Heart left ventricle (tissue), 16 donors: ENCODE measurements around the gene ZNF697. TPM values are rescaled to one million over a fixed set of nuclear protein-coding genes. Genes with fewer than 3 reads are reported as not detected.

Experiments used
- ATAC-seq, 4 donors: fragments of 200-7000 bp; cut with Tn5 transposase; one replicate each; pipeline ENCODE4 v1.9.1; 2020 to 2022; ENCODE audit warnings: moderate library complexity in 4 of 4, mild to moderate bottlenecking in 3 of 4, moderate number of reproducible peaks in 1 of 4
- DNase-seq, 5 donors: peaks; one replicate each; pipeline ENCODE4 v3.0.0-alpha.2; 2020
- H3K27ac ChIP-seq, 12 donors: fragments of 200-600 bp; sonication (generic) in 4 of 12; one replicate each; pipeline versions ENCODE4 v1.5.0 to v1.8.0; 2016 to 2022; ENCODE audit warnings: mild to moderate bottlenecking in 2 of 12
- H3K27me3 ChIP-seq, 9 donors: fragments of 200-600 bp; sonication (generic) in 2 of 9; one replicate each; pipeline versions ENCODE4 v1.5.1 to v1.8.0; 2016 to 2022; ENCODE audit warnings: mild to moderate bottlenecking in 3 of 9
- H3K36me3 ChIP-seq, 9 donors: fragments of 200-600 bp; sonication (generic) in 2 of 9; one replicate each; pipeline versions ENCODE4 v1.5.0 to v1.8.0; 2018 to 2022; ENCODE audit warnings: mild to moderate bottlenecking in 2 of 9
- H3K4me1 ChIP-seq, 12 donors: fragments of 200-600 bp; sonication (generic) in 4 of 12; one replicate each; pipeline versions ENCODE4 v1.5.0 to v1.8.0; 2016 to 2022; ENCODE audit warnings: mild to moderate bottlenecking in 3 of 12
- H3K4me3 ChIP-seq, 12 donors: fragments of 200-600 bp; sonication (generic) in 4 of 12; one replicate each; pipeline versions ENCODE4 v1.5.0 to v1.8.0; 2017 to 2022; ENCODE audit warnings: mild to moderate bottlenecking in 9 of 12, moderate library complexity in 4 of 12
- H3K9me3 ChIP-seq, 12 donors: fragments of 200-600 bp; sonication (generic) in 4 of 12; one replicate each; pipeline versions ENCODE4 v1.5.0 to v1.8.0; 2016 to 2022; ENCODE audit warnings: mild to moderate bottlenecking in 1 of 12
- POLR2A ChIP-seq, 2 donors: fragments of 450-650 bp; IDR thresholded peaks; one replicate each; pipeline ENCODE4 v1.6.1; 2017; ENCODE audit warnings: antibody characterized with exemption in 2 of 2, mild to moderate bottlenecking in 2 of 2, moderate library complexity in 2 of 2
- WGBS, 4 donors: extraction: QIAGEN DNeasy Blood & Tissue Kit in 2 of 4; methylation state at CpG; one replicate each; pipeline versions ENCODE4 v1.1.5 to v1.1.7; 2013 to 2018; 5-methylcytosine and 5-hydroxymethylcytosine counted together
- intact Hi-C, 10 donors: fragments of 100-400 bp; cut with DNase I; formaldehyde crosslinking; loops; one replicate each; pipeline versions ENCODE4 v1.11.1 to v1.14.2; 2022
- polyA plus RNA-seq, 2 donors: library from polyadenylated mRNA; stranded (reverse); fragments of 200-250 nt; gene quantifications; one replicate each; pipeline ENCODE4 v1.2.3, GENCODE V29; 2013
- total RNA-seq, 9 donors: library from RNA; depleted of rRNA in 2 of 9; stranded (reverse); fragments of >200 nt in 2 of 9; fragmentation: NEBNext Ultra II Directional in 3 of 9; extraction: Animal tissue kit (Norgen Biotek cat#: 25700) in 3 of 9; gene quantifications; one replicate each; pipeline versions ENCODE4 v1.1.0 to v1.2.4, GENCODE V29; 2016 to 2023
- TF ChIP-seq, protein P1 (sequence below), 12 donors: fragments of 200-600 bp; sonication (generic) in 4 of 12; IDR thresholded peaks; one replicate each; pipeline versions ENCODE4 v1.5.0 to v1.8.0; 2018 to 2022; ENCODE audit warnings: antibody characterized with exemption in 12 of 12, mild to moderate bottlenecking in 5 of 12
- donor health status: ischemic (EF 13 %, LVEDD 7.1; RV severe dilation, severe dysfunction).
- donor health status: healthy with polysubstance abuse.
- donor health status: DM: no; HTN: yes; CAD: no.
- donor health status: DM: no; HTN: no; CAD: no.
- donor health status: ischemic (EF 25% LVEDD 6.9; RV normal size, moderate dysfunction).
- donor health status: ischemic (EF 25% LVEDD 5.7; RV mildly dilated, moderate dysfunction).
- donor health status: healthy.
- donor health status: DM: yes; HTN: yes; CAD: no.
- donor health status: ischemic (EF 35%, LVEDD 5.7; RV mildly dilated, moderate dysfunction).
- donor health status: nonischemic (EF 11% LVEDD 7.7; RV severe dilation, severe dysfunction).
- donor health status: DM: yes; HTN: yes; CAD: no.
- donor health status: PGD.
- donor health status: ischemic (EF 29% LVEDD 5.4; RV normal size, mild dysfunction).
- donor health status: nonischemic (EF 23%, LVEDD 6.1; RV moderate dilation, normal function).

ZNF697 gene
- total and polyA plus RNA-seq, 11 donors = 2.8 to 14.0 (median 10.1) TPM

DNA sequence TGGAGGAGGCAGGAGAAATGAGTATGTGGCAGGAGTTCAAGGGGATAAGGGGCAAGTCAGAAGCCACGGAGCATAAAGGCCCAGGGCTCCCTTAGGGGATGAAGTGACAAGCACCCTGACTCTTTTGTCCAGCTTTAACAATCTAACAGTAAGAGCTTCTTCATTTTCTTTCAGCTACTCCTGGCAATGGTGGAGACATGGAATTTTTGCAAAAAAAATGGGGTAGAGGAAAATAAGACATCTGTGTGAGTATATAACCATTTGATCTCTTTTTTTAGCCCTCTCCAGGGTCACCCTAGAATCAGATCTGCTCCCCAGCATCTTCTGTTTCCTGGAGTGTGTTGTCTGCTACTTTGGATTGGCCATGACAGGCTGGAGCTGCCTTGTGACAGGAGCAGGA lies 47.1 kb downstream of the ZNF697 start:
- Histone ChIP-seq H3K36me3 (no peaks in the 10 kb centered on the region), H3K4me3 (no peak overlapping the region), H3K27ac (no peak overlapping the region), H3K9me3 (no peaks in the 10 kb centered on the region), H3K4me1 (peaks cover 0 to 13% (median 0%) of the 10 kb centered on the region in 12 donors), H3K27me3 (no peaks in the 10 kb centered on the region)
- no peak for ATAC-seq
- no peak for DNase-seq
- intact Hi-C loops = loop anchor here in 1 of 10 donors (10.0 kb wide), 1 partner anchor 46 kb away; no protein-coding TSS in a partner anchor
- WGBS, 4 donors = 39 to 63% (median 54%) methylated on average over 1 of the region's 1 CpG
- TF ChIP-seq, protein P1, sequence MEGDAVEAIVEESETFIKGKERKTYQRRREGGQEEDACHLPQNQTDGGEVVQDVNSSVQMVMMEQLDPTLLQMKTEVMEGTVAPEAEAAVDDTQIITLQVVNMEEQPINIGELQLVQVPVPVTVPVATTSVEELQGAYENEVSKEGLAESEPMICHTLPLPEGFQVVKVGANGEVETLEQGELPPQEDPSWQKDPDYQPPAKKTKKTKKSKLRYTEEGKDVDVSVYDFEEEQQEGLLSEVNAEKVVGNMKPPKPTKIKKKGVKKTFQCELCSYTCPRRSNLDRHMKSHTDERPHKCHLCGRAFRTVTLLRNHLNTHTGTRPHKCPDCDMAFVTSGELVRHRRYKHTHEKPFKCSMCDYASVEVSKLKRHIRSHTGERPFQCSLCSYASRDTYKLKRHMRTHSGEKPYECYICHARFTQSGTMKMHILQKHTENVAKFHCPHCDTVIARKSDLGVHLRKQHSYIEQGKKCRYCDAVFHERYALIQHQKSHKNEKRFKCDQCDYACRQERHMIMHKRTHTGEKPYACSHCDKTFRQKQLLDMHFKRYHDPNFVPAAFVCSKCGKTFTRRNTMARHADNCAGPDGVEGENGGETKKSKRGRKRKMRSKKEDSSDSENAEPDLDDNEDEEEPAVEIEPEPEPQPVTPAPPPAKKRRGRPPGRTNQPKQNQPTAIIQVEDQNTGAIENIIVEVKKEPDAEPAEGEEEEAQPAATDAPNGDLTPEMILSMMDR (IDR thresholded peaks at IDR 0.05) = no peak
- TF ChIP-seq POLR2A (IDR thresholded peaks at IDR 0.05) = no peak

DNA sequence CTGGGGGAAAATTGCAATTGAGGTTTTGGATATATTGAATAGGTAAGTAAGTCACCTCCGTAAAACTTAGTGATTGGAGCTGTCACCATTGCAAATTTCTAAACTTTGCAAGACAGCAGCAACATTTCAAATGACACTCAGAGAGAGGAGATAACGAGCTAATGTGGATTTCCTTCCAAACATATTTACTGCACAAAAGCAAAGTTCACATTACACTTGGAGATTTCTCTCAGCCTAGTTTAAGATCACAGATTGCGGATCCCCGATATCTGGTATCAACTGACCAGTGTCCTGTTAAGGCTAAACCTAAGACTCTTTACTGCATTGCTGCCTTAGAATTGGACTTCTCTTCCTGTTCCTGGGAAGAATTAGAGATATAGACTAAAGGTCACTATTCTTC lies 47.5 kb downstream of the ZNF697 start:
- ATAC-seq (no peak), DNase-seq (no peak)
- intact Hi-C loops = loop anchor here in 1 of 10 donors (10.0 kb wide), 1 partner anchor 46 kb away; no protein-coding TSS in a partner anchor

DNA sequence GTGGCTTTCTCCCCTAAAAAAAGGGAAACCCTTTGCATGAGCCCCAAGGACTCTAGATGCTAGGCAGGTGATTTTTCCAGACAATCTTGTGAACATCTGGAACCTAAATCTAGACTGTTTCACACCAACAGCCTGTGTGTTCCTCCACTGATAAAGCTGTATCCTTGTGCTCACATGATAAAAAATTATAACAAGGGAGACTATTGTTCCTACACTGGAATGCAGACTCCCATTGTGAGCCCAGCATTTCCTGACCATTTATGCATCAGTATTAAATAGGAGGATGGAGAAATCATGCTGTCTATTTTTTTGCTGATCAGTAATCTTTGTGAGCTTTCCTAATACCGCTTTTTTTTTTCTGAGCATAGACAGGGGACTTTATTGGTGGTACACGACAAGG lies 52.5 kb downstream of the ZNF697 start:
- Histone ChIP-seq H3K4me1 (peaks cover 0 to 5% (median 0%) of the 10 kb centered on the region in 12 donors), H3K27me3 (no peaks in the 10 kb centered on the region), H3K27ac (no peak overlapping the region), H3K9me3 (peaks cover 0 to 4% (median 0%) of the 10 kb centered on the region in 12 donors), H3K4me3 (no peak overlapping the region), H3K36me3 (no peaks in the 10 kb centered on the region)
- no peak for TF ChIP-seq POLR2A (IDR thresholded peaks at IDR 0.05)
- TF ChIP-seq, protein P1 (IDR thresholded peaks at IDR 0.05) = no peak
- ATAC-seq (no peak), DNase-seq (no peak)
- 47 to 78% (median 70%) methylated on average over 2 of the region's 2 CpGs for WGBS, 4 donors
- intact Hi-C loops = no loop called here

More for the DNA sequence above, 47.5 kb downstream of the ZNF697 start:
- 69 to 74% (median 72%) methylated on average over 4 of the region's 4 CpGs for WGBS, 4 donors
- no peak overlapping the region for H3K4me3 ChIP-seq
- no peak for TF ChIP-seq POLR2A (IDR thresholded peaks at IDR 0.05)
- TF ChIP-seq, protein P1 (IDR thresholded peaks at IDR 0.05) = no peak
- no peaks in the 10 kb centered on the region for H3K27me3 ChIP-seq
- H3K4me1 ChIP-seq = peaks cover 0 to 13% (median 0%) of the 10 kb centered on the region in 12 donors
- H3K27ac ChIP-seq = no peak overlapping the region
- no peaks in the 10 kb centered on the region for H3K9me3 ChIP-seq
- H3K36me3 ChIP-seq = no peaks in the 10 kb centered on the region

DNA sequence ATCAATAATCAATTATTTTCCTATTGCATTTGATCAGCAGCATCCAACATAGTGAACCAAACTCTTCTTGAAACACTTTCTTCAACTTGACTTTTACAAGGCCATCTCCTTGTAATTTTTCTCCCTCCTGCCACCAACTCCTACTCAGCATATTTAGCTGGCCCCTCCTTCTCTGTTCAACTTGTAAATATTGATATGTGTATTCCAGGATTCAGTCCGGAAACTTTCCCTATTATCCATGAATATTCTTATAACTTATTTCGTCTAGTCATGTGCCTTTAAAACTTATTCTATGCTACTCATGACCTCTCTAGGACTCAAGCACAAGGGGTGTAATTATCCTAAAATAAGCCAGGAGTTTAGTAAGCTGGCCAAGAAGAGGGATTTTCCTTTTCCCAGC lies 52.9 kb downstream of the ZNF697 start:
- Histone ChIP-seq H3K9me3 (peaks cover 0 to 4% (median 0%) of the 10 kb centered on the region in 12 donors), H3K27ac (no peak overlapping the region), H3K27me3 (no peaks in the 10 kb centered on the region), H3K4me3 (no peak overlapping the region), H3K4me1 (peaks cover 0 to 7% (median 0%) of the 10 kb centered on the region in 12 donors), H3K36me3 (no peaks in the 10 kb centered on the region)
- TF ChIP-seq, protein P1 (IDR thresholded peaks at IDR 0.05) = no peak
- no peak for TF ChIP-seq POLR2A (IDR thresholded peaks at IDR 0.05)
- DNase-seq (no peak), ATAC-seq (no peak)
- WGBS, 4 donors = 71 to 83% (median 74%) methylated on average over 2 of the region's 2 CpGs
- intact Hi-C loops = no loop called here
